ENCODE results near the gene MYL10. TPM values are rescaled to one million over a fixed set of nuclear protein-coding genes. Genes with fewer than 3 reads are reported as not detected.
"Not testable (repeated sequence)": the region's sequence is repeated elsewhere in the genome, so short reads cannot be mapped to it uniquely, and the experiment has no call there.

MYL10 gene
- total RNA-seq, 1 experiment from 2014 or later = not detected

DNA sequence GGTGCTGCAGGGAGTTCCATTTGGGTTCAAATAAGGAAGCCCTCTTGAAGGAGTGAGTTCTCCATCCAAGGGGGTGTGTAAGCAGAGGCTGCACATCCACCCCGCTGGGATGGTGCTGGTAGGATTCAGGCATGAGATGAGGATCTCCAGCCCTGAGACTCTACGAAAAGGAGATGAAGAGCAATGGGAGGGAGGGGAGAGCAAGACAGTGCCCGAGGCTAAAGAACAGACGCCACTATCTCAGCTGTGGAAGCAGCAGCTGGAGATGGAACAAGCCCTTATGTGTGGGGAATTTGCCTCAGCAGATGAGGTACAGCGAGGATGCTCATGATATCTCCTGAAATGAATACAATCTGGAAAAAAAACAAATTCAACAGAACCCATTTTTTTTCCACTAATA is 28.1 kb upstream of the MYL10 start:
- ChIA-PET POLR2A (no interaction called here), CTCF (no interaction called here)
- Mint-ChIP-seq H3K27me3 (ENCODE audit: insufficient read depth, unreplicated experiment) (no peaks in the 10 kb centered on the region), H3K36me3 (ENCODE audit: insufficient read depth, unreplicated experiment) (peaks cover 5% of the 10 kb centered on the region), H3K4me1 (ENCODE audit: low read depth, unreplicated experiment) (peaks cover 22% of the 10 kb centered on the region), H3K9me3 (ENCODE audit: unreplicated experiment) (no peaks in the 10 kb centered on the region), H3K4me3 (ENCODE audit: unreplicated experiment) (no peak overlapping the region), H3K27ac (ENCODE audit: unreplicated experiment) (no peak overlapping the region)
- peaks cover 21% of the 10 kb centered on the region for H3K4me1 ChIP-seq
- no peak for DNase-seq
- no peaks in the 10 kb centered on the region for H3K27me3 ChIP-seq (replicated peaks; ENCODE audit: control insufficient read depth, insufficient read depth, low read length)
- TF ChIP-seq, protein P1, sequence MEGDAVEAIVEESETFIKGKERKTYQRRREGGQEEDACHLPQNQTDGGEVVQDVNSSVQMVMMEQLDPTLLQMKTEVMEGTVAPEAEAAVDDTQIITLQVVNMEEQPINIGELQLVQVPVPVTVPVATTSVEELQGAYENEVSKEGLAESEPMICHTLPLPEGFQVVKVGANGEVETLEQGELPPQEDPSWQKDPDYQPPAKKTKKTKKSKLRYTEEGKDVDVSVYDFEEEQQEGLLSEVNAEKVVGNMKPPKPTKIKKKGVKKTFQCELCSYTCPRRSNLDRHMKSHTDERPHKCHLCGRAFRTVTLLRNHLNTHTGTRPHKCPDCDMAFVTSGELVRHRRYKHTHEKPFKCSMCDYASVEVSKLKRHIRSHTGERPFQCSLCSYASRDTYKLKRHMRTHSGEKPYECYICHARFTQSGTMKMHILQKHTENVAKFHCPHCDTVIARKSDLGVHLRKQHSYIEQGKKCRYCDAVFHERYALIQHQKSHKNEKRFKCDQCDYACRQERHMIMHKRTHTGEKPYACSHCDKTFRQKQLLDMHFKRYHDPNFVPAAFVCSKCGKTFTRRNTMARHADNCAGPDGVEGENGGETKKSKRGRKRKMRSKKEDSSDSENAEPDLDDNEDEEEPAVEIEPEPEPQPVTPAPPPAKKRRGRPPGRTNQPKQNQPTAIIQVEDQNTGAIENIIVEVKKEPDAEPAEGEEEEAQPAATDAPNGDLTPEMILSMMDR (IDR thresholded peaks at IDR 0.05; ENCODE audit: insufficient read depth in 1 of 2, low read depth in 1 of 2, low read length in 1 of 2, severe bottlenecking in 1 of 2, unreplicated experiment in 1 of 2) = no peak
- intact Hi-C loops (cut with micrococcal nuclease; ENCODE audit: unreplicated experiment) = loop anchor here (10.0 kb wide), 1 partner anchor 52 kb away; no protein-coding TSS in a partner anchor
- no peak overlapping the region for H3K4me3 ChIP-seq (ENCODE audit: low read depth, low read length)
- no TSS peak for BruUV-seq (replicated peaks)
- H3K9me3 ChIP-seq = no peaks in the 10 kb centered on the region
- no peaks in the 10 kb centered on the region for H3K36me3 ChIP-seq (ENCODE audit: control insufficient read depth, insufficient read depth, low read length)

DNA sequence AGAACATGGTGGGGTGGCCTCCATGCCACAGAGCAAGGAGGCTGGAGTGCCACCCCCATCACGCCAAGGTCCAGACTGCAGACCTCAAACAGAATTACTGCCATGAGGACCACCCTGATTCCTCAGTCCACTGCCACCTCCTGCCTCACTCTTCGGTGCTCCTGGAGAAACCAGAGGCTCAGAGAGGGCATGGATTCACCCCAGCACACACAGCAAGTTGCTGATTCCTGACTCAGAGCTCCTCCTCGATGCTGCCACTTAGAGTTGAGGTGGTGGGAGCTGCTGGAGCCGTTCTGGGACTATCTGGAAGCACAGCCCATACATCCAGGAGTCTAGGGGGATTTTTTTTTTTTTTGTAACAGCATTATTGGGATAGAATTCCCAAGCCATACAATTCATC is 22.0 kb upstream of the MYL10 start:
- intact Hi-C loops (cut with micrococcal nuclease; ENCODE audit: unreplicated experiment) = loop anchor here (10.0 kb wide), 1 partner anchor 46 kb away; no protein-coding TSS in a partner anchor
- H3K4me3 Mint-ChIP-seq (ENCODE audit: unreplicated experiment) = no peak overlapping the region
- BruUV-seq (replicated peaks) = no TSS peak
- H3K4me1 Mint-ChIP-seq (ENCODE audit: low read depth, unreplicated experiment) = peaks cover 19% of the 10 kb centered on the region
- H3K27ac Mint-ChIP-seq (ENCODE audit: unreplicated experiment) = no peak overlapping the region
- ChIA-PET CTCF (interaction anchor here (0.9 kb wide), 1 partner anchor 48 kb away, joined by 4 read pairs; no protein-coding TSS in a partner anchor), POLR2A (interaction anchor here (0.5 kb wide), 3 partner anchors 305 to 1224 kb away, joined by 3 to 8 read pairs (median 4); no protein-coding TSS in a partner anchor)
- H3K27me3 Mint-ChIP-seq (ENCODE audit: insufficient read depth, unreplicated experiment) = no peaks in the 10 kb centered on the region
- H3K9me3 ChIP-seq = no peaks in the 10 kb centered on the region
- H3K9me3 Mint-ChIP-seq (ENCODE audit: unreplicated experiment) = no peaks in the 10 kb centered on the region
- peaks cover 5% of the 10 kb centered on the region for H3K36me3 Mint-ChIP-seq (ENCODE audit: insufficient read depth, unreplicated experiment)
- DNase-seq = no peak
- H3K4me3 ChIP-seq (ENCODE audit: low read depth, low read length) = no peak overlapping the region
- H3K36me3 ChIP-seq (ENCODE audit: control insufficient read depth, insufficient read depth, low read length) = no peaks in the 10 kb centered on the region
- H3K4me1 ChIP-seq = peaks cover 14% of the 10 kb centered on the region
- no peaks in the 10 kb centered on the region for H3K27me3 ChIP-seq (replicated peaks; ENCODE audit: control insufficient read depth, insufficient read depth, low read length)
- TF ChIP-seq, protein P1 (IDR thresholded peaks at IDR 0.05; ENCODE audit: insufficient read depth in 1 of 2, low read depth in 1 of 2, low read length in 1 of 2, severe bottlenecking in 1 of 2, unreplicated experiment in 1 of 2) = no peak

DNA sequence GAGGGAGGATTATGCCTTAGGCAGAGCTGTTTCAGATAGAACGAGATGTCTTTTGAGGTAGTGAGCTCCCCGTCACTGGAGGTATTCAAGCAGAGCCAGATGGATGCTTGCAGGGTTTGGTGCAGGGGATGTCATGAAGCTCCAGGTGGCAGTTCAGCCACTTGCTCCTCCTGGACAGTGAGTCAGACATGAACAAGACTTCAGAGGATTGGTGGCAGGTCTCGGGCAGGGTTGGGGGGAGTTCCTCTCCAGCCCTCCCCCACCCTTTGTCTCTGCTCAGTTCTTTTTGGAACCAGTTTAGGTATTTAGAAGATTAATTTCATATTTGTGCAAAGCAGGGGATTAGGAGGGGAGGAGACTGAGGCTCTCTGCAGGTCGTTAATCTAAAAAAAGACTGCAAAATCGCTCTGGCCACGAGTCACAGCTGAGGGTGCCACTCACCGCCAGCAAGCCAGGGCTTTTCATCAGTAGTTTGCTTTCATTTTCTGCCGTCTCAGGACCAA is 21.5 kb upstream of the MYL10 start:
- ChIA-PET CTCF (interaction anchor here (0.9 kb wide), 1 partner anchor 48 kb away, joined by 4 read pairs; no protein-coding TSS in a partner anchor), POLR2A (no interaction called here)
- no peaks in the 10 kb centered on the region for H3K9me3 ChIP-seq
- H3K36me3 ChIP-seq (ENCODE audit: control insufficient read depth, insufficient read depth, low read length) = no peaks in the 10 kb centered on the region
- H3K27me3 ChIP-seq (replicated peaks; ENCODE audit: control insufficient read depth, insufficient read depth, low read length) = no peaks in the 10 kb centered on the region
- BruUV-seq (replicated peaks) = no TSS peak
- no peaks in the 10 kb centered on the region for H3K9me3 Mint-ChIP-seq (ENCODE audit: unreplicated experiment)
- peaks cover 19% of the 10 kb centered on the region for H3K4me1 Mint-ChIP-seq (ENCODE audit: low read depth, unreplicated experiment)
- peaks cover 5% of the 10 kb centered on the region for H3K36me3 Mint-ChIP-seq (ENCODE audit: insufficient read depth, unreplicated experiment)
- intact Hi-C loops (cut with micrococcal nuclease; ENCODE audit: unreplicated experiment) = loop anchor here (10.0 kb wide), 1 partner anchor 46 kb away; no protein-coding TSS in a partner anchor
- TF ChIP-seq, protein P1 (IDR thresholded peaks at IDR 0.05; ENCODE audit: insufficient read depth in 1 of 2, low read depth in 1 of 2, low read length in 1 of 2, severe bottlenecking in 1 of 2, unreplicated experiment in 1 of 2) = no peak
- no peak overlapping the region for H3K4me3 ChIP-seq (ENCODE audit: low read depth, low read length)
- DNase-seq = no peak
- no peaks in the 10 kb centered on the region for H3K27me3 Mint-ChIP-seq (ENCODE audit: insufficient read depth, unreplicated experiment)
- peaks cover 14% of the 10 kb centered on the region for H3K4me1 ChIP-seq
- H3K27ac Mint-ChIP-seq (ENCODE audit: unreplicated experiment) = no peak overlapping the region
- no peak overlapping the region for H3K4me3 Mint-ChIP-seq (ENCODE audit: unreplicated experiment)

DNA sequence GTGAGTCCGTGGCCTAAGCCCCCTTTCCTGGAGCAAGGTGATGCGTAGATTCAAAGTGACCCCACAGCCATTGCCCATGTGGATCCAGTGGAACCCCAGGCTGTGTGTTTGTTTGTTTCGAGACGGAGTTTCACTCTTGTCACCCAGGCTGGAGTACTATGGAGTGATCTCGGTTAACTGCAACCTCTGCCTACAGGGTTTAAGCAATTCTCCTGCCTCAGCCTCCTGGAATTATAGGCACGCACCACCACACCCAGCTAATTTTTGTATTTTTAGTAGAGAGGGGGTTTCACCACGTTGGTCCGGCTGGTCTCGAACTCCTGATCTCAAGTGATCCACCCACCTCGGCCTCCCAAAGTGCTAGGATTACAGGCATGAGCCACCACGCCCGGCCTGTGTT is 18.8 kb upstream of the MYL10 start:
- H3K4me3 ChIP-seq (ENCODE audit: low read depth, low read length); intact Hi-C loops (cut with micrococcal nuclease; ENCODE audit: unreplicated experiment); H3K36me3 ChIP-seq (ENCODE audit: control insufficient read depth, insufficient read depth, low read length); POLR2A ChIA-PET; BruUV-seq (replicated peaks); H3K4me3 Mint-ChIP-seq (ENCODE audit: unreplicated experiment); H3K27ac Mint-ChIP-seq (ENCODE audit: unreplicated experiment); H3K9me3 Mint-ChIP-seq (ENCODE audit: unreplicated experiment); H3K27me3 Mint-ChIP-seq (ENCODE audit: insufficient read depth, unreplicated experiment); DNase-seq; CTCF ChIA-PET; H3K36me3 Mint-ChIP-seq (ENCODE audit: insufficient read depth, unreplicated experiment); H3K9me3 ChIP-seq; H3K27me3 ChIP-seq (replicated peaks; ENCODE audit: control insufficient read depth, insufficient read depth, low read length): not testable (repeated sequence)
- peaks cover 21% of the 10 kb centered on the region for H3K4me1 ChIP-seq
- H3K4me1 Mint-ChIP-seq (ENCODE audit: low read depth, unreplicated experiment) = peaks cover 17% of the 10 kb centered on the region

All from Caco-2 (cell line).